Liver (tissue), 3 donors: Measurements from ENCODE around the gene SLC16A10.

Source experiments
- ATF3 ChIP-seq: IDR thresholded peaks from 2 replicates; pipeline ENCODE4 v1.6.1; 2016; ENCODE audit warnings: antibody characterized with exemption
- EGR1 ChIP-seq, 2 donors: IDR thresholded peaks; 2 replicates each; pipeline ENCODE4 v1.6.1; 2016 to 2018; ENCODE audit warnings: antibody characterized with exemption in 2 of 2, low read depth in 2 of 2
- FOXA2 ChIP-seq: IDR thresholded peaks from 2 replicates; pipeline ENCODE4 v1.6.1; 2016; ENCODE audit warnings: antibody characterized with exemption
- REST ChIP-seq: IDR thresholded peaks from 2 replicates; pipeline ENCODE4 v1.6.1; 2016; ENCODE audit warnings: antibody characterized with exemption, mild to moderate bottlenecking
- RXRA ChIP-seq, 2 donors: IDR thresholded peaks; 2 replicates each; pipeline ENCODE4 v1.6.1; 2017 to 2018; ENCODE audit warnings: antibody characterized with exemption in 2 of 2, mild to moderate bottlenecking in 1 of 2
- SP1 ChIP-seq: IDR thresholded peaks from 2 replicates; pipeline ENCODE4 v1.6.1; 2018; ENCODE audit warnings: antibody characterized with exemption, mild to moderate bottlenecking
- TAF1 ChIP-seq: conservative IDR thresholded peaks from 2 replicates; pipeline ENCODE4 v1.6.1; 2016; ENCODE audit warnings: antibody characterized with exemption, mild to moderate bottlenecking
- TF ChIP-seq, protein P1 (sequence below): IDR thresholded peaks from 2 replicates; pipeline ENCODE4 v1.6.1; 2016; ENCODE audit warnings: antibody characterized with exemption
- TF ChIP-seq, protein P2 (sequence below): fragments of 150-350 bp; IDR thresholded peaks from 2 replicates; pipeline ENCODE4 v1.5.1; 2017; ENCODE audit warnings: improper control_type of control experiment, low read depth, low read length; ENCODE audit not compliant: missing input control
- donor health status: healthy.
- donor health status: healthy.

GRCh38 chr6:111267764-111268333 is 180.5 kb downstream of the SLC16A10 start:
- TF ChIP-seq, protein P1, sequence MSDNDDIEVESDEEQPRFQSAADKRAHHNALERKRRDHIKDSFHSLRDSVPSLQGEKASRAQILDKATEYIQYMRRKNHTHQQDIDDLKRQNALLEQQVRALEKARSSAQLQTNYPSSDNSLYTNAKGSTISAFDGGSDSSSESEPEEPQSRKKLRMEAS, result no peak
- TF ChIP-seq, protein P2, sequence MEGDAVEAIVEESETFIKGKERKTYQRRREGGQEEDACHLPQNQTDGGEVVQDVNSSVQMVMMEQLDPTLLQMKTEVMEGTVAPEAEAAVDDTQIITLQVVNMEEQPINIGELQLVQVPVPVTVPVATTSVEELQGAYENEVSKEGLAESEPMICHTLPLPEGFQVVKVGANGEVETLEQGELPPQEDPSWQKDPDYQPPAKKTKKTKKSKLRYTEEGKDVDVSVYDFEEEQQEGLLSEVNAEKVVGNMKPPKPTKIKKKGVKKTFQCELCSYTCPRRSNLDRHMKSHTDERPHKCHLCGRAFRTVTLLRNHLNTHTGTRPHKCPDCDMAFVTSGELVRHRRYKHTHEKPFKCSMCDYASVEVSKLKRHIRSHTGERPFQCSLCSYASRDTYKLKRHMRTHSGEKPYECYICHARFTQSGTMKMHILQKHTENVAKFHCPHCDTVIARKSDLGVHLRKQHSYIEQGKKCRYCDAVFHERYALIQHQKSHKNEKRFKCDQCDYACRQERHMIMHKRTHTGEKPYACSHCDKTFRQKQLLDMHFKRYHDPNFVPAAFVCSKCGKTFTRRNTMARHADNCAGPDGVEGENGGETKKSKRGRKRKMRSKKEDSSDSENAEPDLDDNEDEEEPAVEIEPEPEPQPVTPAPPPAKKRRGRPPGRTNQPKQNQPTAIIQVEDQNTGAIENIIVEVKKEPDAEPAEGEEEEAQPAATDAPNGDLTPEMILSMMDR, result no peak
- TF ChIP-seq REST (no peak), EGR1 (IDR thresholded peaks at IDR 0.05; ENCODE audit: low read depth in 2 of 2) (no peak), TAF1 (no peak), SP1 (no peak), FOXA2 (no peak), RXRA (IDR thresholded peaks at IDR 0.05) (no peak), ATF3 (no peak)
